T-helper 1 cell treated with Interleukin-12 subunit alpha and Interleukin-12 subunit beta and Interleukin-4 antibody, amounts not matched to agents 30 μg/mL and 1 μg/mL, for 36 hours (primary cell): ENCODE measurements around the gene ADAMTS12.

Source experiments
- H3K27ac Mint-ChIP-seq: one replicate; pipeline ENCODE4 v1.8.0; 2021; ENCODE audit warnings: mild to moderate bottlenecking, mixed read lengths
- H3K27me3 Mint-ChIP-seq: one replicate; pipeline ENCODE4 v1.8.0; 2021; ENCODE audit warnings: low read depth, mixed read lengths
- H3K36me3 Mint-ChIP-seq: one replicate; pipeline ENCODE4 v1.8.0; 2021; ENCODE audit warnings: low read depth, mixed read lengths
- H3K4me1 Mint-ChIP-seq: one replicate; pipeline ENCODE4 v1.8.0; 2021; ENCODE audit warnings: low read depth, mixed read lengths
- H3K4me3 Mint-ChIP-seq: one replicate; pipeline ENCODE4 v1.8.0; 2021; ENCODE audit warnings: mild to moderate bottlenecking, moderate library complexity, mixed read lengths
- H3K9me3 Mint-ChIP-seq: one replicate; pipeline ENCODE4 v1.8.0; 2021; ENCODE audit warnings: mixed read lengths

Gene ADAMTS12

GRCh38 chr5:33789567-33789957 is 102.2 kb downstream of the ADAMTS12 start:
- Mint-ChIP-seq H3K4me3 (no peak overlapping the region), H3K9me3 (no peaks in the 10 kb centered on the region), H3K27ac (no peak overlapping the region)

GRCh38 chr5:33788922-33789566 is 102.7 kb downstream of the ADAMTS12 start:
- Mint-ChIP-seq H3K4me3 (no peak overlapping the region), H3K36me3 (no peaks in the 10 kb centered on the region), H3K4me1 (no peaks in the 10 kb centered on the region), H3K27me3 (no peaks in the 10 kb centered on the region), H3K9me3 (no peaks in the 10 kb centered on the region), H3K27ac (no peak overlapping the region)

More at GRCh38 chr5:33789567-33789957, 102.2 kb downstream of the ADAMTS12 start:
- no peaks in the 10 kb centered on the region for H3K27me3 Mint-ChIP-seq
- H3K4me1 Mint-ChIP-seq: no peaks in the 10 kb centered on the region
- no peaks in the 10 kb centered on the region for H3K36me3 Mint-ChIP-seq

- Mint-ChIP-seq H3K9me3 (no peaks in the 10 kb centered on the region), H3K4me1 (no peaks in the 10 kb centered on the region), H3K27ac (no peak overlapping the region), H3K36me3 (no peaks in the 10 kb centered on the region), H3K27me3 (no peaks in the 10 kb centered on the region), H3K4me3 (no peak overlapping the region)
These were observed 106.2 kb downstream of the ADAMTS12 start for GRCh38 chr5:33785571-33785970.

- Mint-ChIP-seq H3K27ac (no peak overlapping the region), H3K4me3 (no peak overlapping the region), H3K36me3 (no peaks in the 10 kb centered on the region), H3K9me3 (no peaks in the 10 kb centered on the region), H3K27me3 (no peaks in the 10 kb centered on the region), H3K4me1 (no peaks in the 10 kb centered on the region)
These were observed 110.5 kb downstream of the ADAMTS12 start for GRCh38 chr5:33781286-33781685.

GRCh38 chr5:33776151-33776660 is 115.6 kb downstream of the ADAMTS12 start:
- Mint-ChIP-seq H3K27me3 (no peaks in the 10 kb centered on the region), H3K4me1 (no peaks in the 10 kb centered on the region), H3K36me3 (no peaks in the 10 kb centered on the region), H3K9me3 (no peaks in the 10 kb centered on the region), H3K27ac (no peak overlapping the region), H3K4me3 (no peak overlapping the region)

GRCh38 chr5:33774341-33774740 is 117.4 kb downstream of the ADAMTS12 start:
- no peak overlapping the region for H3K27ac Mint-ChIP-seq
- H3K9me3 Mint-ChIP-seq: no peaks in the 10 kb centered on the region
- H3K36me3 Mint-ChIP-seq: no peaks in the 10 kb centered on the region
- H3K4me3 Mint-ChIP-seq: no peak overlapping the region
- no peaks in the 10 kb centered on the region for H3K27me3 Mint-ChIP-seq
- H3K4me1 Mint-ChIP-seq: no peaks in the 10 kb centered on the region

- no peaks in the 10 kb centered on the region for H3K9me3 Mint-ChIP-seq
- H3K4me3 Mint-ChIP-seq: no peak overlapping the region
- no peak overlapping the region for H3K27ac Mint-ChIP-seq
- no peaks in the 10 kb centered on the region for H3K27me3 Mint-ChIP-seq
- no peaks in the 10 kb centered on the region for H3K36me3 Mint-ChIP-seq
- no peaks in the 10 kb centered on the region for H3K4me1 Mint-ChIP-seq
These were observed 119.4 kb downstream of the ADAMTS12 start for GRCh38 chr5:33772380-33772897.

- no peaks in the 10 kb centered on the region for H3K27me3 Mint-ChIP-seq
- no peaks in the 10 kb centered on the region for H3K36me3 Mint-ChIP-seq
- H3K4me1 Mint-ChIP-seq: no peaks in the 10 kb centered on the region
- H3K9me3 Mint-ChIP-seq: no peaks in the 10 kb centered on the region
- no peak overlapping the region for H3K27ac Mint-ChIP-seq
- H3K4me3 Mint-ChIP-seq: no peak overlapping the region
These were observed 121.8 kb downstream of the ADAMTS12 start for GRCh38 chr5:33769968-33770367.

- H3K27me3 Mint-ChIP-seq: no peaks in the 10 kb centered on the region
- no peaks in the 10 kb centered on the region for H3K36me3 Mint-ChIP-seq
These were observed 122.6 kb downstream of the ADAMTS12 start for GRCh38 chr5:33769196-33769595.

GRCh38 chr5:33766023-33766422 is 125.8 kb downstream of the ADAMTS12 start:
- Mint-ChIP-seq H3K4me1 (no peaks in the 10 kb centered on the region), H3K27ac (no peak overlapping the region), H3K27me3 (no peaks in the 10 kb centered on the region), H3K36me3 (no peaks in the 10 kb centered on the region), H3K9me3 (no peaks in the 10 kb centered on the region), H3K4me3 (no peak overlapping the region)

More at GRCh38 chr5:33769196-33769595, 122.6 kb downstream of the ADAMTS12 start:
- no peak overlapping the region for H3K4me3 Mint-ChIP-seq
- H3K27ac Mint-ChIP-seq: no peak overlapping the region
- no peaks in the 10 kb centered on the region for H3K4me1 Mint-ChIP-seq
- H3K9me3 Mint-ChIP-seq: no peaks in the 10 kb centered on the region

- no peak overlapping the region for H3K4me3 Mint-ChIP-seq
- H3K4me1 Mint-ChIP-seq: no peaks in the 10 kb centered on the region
- no peaks in the 10 kb centered on the region for H3K36me3 Mint-ChIP-seq
- H3K9me3 Mint-ChIP-seq: no peaks in the 10 kb centered on the region
- H3K27me3 Mint-ChIP-seq: no peaks in the 10 kb centered on the region
- no peak overlapping the region for H3K27ac Mint-ChIP-seq
These were observed 127.0 kb downstream of the ADAMTS12 start for GRCh38 chr5:33764786-33765185.

- no peak overlapping the region for H3K4me3 Mint-ChIP-seq
- H3K9me3 Mint-ChIP-seq: no peaks in the 10 kb centered on the region
- H3K27me3 Mint-ChIP-seq: no peaks in the 10 kb centered on the region
- no peaks in the 10 kb centered on the region for H3K4me1 Mint-ChIP-seq
- H3K27ac Mint-ChIP-seq: no peak overlapping the region
- H3K36me3 Mint-ChIP-seq: no peaks in the 10 kb centered on the region
These were observed 128.4 kb downstream of the ADAMTS12 start for GRCh38 chr5:33763435-33763834.

- Mint-ChIP-seq H3K9me3 (no peaks in the 10 kb centered on the region), H3K27ac (no peak overlapping the region), H3K27me3 (no peaks in the 10 kb centered on the region), H3K4me3 (no peak overlapping the region), H3K4me1 (no peaks in the 10 kb centered on the region), H3K36me3 (no peaks in the 10 kb centered on the region)
These were observed 128.9 kb downstream of the ADAMTS12 start for GRCh38 chr5:33762859-33763258.

- Mint-ChIP-seq H3K27me3 (no peaks in the 10 kb centered on the region), H3K36me3 (no peaks in the 10 kb centered on the region), H3K4me1 (no peaks in the 10 kb centered on the region), H3K9me3 (no peaks in the 10 kb centered on the region), H3K27ac (no peak overlapping the region), H3K4me3 (no peak overlapping the region)
These were observed 130.7 kb downstream of the ADAMTS12 start for GRCh38 chr5:33761139-33761538.

- no peak overlapping the region for H3K27ac Mint-ChIP-seq
- H3K9me3 Mint-ChIP-seq: no peaks in the 10 kb centered on the region
These were observed 133.1 kb downstream of the ADAMTS12 start for GRCh38 chr5:33758737-33759136.

More at GRCh38 chr5:33758737-33759136, 133.1 kb downstream of the ADAMTS12 start:
- Mint-ChIP-seq H3K36me3 (no peaks in the 10 kb centered on the region), H3K27me3 (no peaks in the 10 kb centered on the region), H3K4me3 (no peak overlapping the region), H3K4me1 (no peaks in the 10 kb centered on the region)
